22Rv1 (cell line): ENCODE measurements around the gene NDUFA3.

Experiments
- H3K27ac ChIP-seq: fragments of 450-650 bp; 2 replicates; pipeline ENCODE4 v1.5.1; 2017
- ZFX ChIP-seq: fragments of 450-650 bp; IDR thresholded peaks from 2 replicates; pipeline ENCODE4 v1.6.1; 2017; ENCODE audit warnings: antibody characterized with exemption, borderline replicate concordance
- TF ChIP-seq, protein P1 (sequence below): fragments of 450-650 bp; IDR thresholded peaks from 2 replicates; pipeline ENCODE4 v1.5.1; 2017; ENCODE audit warnings: mild to moderate bottlenecking

NDUFA3 gene

DNA sequence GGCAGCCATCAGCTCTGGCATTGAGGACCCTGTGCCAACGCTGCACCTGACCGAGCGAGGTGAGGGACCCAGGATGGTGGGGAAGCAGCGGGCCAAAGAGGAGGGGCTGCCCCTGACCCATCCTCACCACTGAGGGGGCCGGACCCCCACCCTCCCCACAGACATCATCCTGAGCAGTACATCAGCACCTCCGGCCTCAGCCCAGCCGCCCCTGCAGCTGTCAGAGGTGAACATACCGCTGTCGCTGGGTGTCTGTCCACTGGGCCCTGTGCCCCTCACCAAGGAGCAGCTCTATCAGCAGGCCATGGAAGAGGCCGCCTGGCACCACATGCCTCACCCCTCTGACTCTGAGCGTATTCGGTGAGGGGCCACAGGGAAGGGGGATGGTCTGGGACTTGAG is 49.6 kb downstream of the NDUFA3 start:
- no peak overlapping the region for H3K27ac ChIP-seq
- TF ChIP-seq ZFX, result no peak
- TF ChIP-seq, protein P1, sequence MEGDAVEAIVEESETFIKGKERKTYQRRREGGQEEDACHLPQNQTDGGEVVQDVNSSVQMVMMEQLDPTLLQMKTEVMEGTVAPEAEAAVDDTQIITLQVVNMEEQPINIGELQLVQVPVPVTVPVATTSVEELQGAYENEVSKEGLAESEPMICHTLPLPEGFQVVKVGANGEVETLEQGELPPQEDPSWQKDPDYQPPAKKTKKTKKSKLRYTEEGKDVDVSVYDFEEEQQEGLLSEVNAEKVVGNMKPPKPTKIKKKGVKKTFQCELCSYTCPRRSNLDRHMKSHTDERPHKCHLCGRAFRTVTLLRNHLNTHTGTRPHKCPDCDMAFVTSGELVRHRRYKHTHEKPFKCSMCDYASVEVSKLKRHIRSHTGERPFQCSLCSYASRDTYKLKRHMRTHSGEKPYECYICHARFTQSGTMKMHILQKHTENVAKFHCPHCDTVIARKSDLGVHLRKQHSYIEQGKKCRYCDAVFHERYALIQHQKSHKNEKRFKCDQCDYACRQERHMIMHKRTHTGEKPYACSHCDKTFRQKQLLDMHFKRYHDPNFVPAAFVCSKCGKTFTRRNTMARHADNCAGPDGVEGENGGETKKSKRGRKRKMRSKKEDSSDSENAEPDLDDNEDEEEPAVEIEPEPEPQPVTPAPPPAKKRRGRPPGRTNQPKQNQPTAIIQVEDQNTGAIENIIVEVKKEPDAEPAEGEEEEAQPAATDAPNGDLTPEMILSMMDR, result no peak

DNA sequence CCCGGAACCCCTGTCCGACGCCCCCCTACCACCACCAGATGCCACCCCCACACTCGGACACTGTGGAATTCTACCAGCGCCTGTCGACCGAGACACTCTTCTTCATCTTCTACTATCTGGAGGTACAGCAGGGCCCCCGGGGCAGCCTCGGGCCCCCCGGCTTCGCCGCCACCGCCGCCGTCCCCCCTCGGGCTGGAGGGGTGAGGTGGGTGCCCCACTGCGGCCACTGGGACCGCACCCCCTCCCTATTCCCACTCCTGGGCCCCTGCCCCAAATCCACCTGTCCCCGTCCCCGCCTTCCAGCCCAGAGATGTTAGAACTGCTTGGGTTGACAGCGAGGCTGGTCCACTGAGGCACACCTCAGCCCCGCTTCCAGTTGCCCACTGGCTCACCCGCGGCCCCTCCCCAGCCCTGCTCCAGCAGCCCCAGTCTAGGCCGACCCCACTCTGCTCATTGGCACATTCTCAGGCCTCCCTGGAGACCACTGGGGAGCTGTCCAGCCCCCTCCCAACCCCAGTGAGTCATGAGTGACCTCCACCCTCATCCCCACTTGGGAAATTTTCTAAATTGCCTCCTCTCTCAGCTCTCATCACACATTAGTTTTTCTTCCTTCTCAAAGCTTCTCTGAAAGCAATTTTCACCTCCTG is 50.3 kb downstream of the NDUFA3 start:
- peak overlapping the region; percentile 31; the same call in 1 of the 2 replicates for H3K27ac ChIP-seq
- TF ChIP-seq ZFX, result no peak
- TF ChIP-seq, protein P1, result no peak

DNA sequence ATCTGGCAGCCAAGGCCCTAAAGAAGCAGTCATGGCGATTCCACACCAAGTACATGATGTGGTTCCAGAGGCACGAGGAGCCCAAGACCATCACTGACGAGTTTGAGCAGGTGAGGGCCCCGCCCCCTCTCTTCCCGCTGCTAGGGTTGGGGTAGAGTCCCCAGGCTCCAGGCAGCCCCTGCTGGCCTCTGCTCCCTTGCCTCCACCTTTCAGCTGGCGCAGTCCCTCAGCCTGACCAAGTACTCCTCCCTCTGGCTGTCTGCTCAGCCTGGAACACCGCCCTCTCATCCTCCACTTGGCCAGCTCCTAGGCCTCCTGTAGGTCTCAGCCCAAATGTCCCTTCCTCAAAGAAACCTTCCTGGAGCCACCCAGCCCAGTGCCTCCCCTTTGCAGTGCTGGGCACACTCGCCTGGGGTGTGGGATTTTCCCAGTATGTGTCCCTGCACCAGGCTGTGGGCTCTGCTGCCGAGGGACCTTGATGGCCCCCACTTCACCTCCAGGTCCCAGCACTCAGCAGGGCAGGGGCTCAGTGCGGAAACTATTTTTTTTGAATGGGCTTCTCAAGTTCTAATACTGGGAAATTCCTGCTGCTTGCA is 51.2 kb downstream of the NDUFA3 start:
- peak overlapping the region; percentile 31; the same call in 1 of the 2 replicates for H3K27ac ChIP-seq
- TF ChIP-seq ZFX, result no peak
- TF ChIP-seq, protein P1, result no peak

DNA sequence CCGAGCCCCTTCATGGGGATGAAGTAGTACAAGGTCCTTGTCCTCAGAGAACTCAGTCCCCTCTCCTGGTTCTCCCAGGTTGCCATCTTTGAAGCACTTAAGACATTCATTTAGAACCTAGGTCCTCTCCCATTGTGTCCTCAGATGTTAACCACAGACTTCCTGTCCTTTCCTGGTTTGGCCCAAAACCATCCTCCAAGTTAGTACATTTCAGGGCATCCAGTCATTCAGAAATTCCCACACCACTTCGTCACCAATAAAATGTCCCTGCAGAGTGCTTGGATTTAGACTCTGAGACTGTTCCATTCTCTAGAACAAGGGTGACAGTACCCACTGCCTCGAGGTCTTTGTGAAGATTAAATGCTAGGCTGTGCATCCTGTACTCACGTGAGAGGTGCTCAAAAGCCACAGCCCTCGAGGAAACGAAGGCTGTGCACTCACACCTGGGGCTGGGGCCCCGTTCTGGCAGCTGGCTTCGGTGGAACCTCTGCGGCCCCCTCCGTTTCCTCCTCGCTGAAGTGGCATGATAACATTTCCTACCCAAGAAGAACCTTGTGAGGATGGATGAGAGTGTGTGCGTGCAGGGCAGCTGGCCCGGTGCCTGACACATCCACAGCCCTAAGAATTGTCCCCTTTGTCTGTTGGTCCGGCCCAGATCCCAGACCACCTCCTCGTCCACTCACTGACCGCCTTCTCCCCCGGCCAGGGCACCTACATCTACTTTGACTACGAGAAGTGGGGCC is 52.1 kb downstream of the NDUFA3 start:
- peak overlapping the region; percentile 31; the same call in 1 of the 2 replicates for H3K27ac ChIP-seq
- no peak for TF ChIP-seq ZFX
- TF ChIP-seq, protein P1, result no peak

- TF ChIP-seq, protein P1, result no peak
- no peak for TF ChIP-seq ZFX
- H3K27ac ChIP-seq, result no peak overlapping the region
Observed at GRCh38 chr19:54155694-54156093, 53.0 kb downstream of the NDUFA3 start.

DNA sequence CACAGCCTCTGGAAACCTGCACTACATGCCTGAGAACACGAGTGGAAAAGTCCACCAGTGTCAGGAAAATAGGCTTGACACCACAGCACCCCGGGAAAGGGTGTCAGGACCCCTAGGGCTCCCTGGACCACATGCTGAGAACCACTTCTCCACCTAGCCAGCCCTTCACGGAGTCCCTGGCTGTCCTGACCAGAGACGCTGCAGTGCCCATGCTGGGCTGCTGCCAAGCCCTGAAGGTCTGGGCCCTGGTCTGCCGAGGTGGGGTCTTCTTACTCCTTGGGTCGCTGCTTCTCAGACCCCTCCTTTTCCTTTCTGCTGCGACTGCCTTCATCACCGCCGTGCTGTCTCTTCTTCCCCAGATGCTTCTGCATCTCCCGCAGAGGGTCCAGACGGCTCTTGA is 53.8 kb downstream of the NDUFA3 start:
- TF ChIP-seq, protein P1, result no peak
- TF ChIP-seq ZFX, result no peak
- H3K27ac ChIP-seq, result peak overlapping the region; percentile 33

DNA sequence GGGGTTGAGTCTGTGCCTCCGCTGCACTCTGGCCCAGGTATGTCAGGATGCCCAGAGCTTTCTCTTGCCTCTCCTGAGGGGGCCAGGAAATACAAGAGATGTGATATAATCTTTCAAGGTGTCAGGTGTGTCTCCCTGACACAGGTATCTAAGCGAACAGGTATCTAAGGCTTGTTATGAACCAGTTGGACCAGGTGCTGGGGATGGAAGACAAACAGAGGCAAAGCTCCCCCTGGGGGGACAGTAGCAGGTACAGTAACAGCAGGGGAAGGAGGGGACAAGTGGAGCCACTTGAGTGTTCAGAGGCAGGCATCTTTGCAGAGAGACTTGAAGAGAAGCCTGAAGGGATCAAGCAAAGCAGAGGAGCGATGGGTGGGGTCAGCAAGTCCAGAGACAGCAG is 54.3 kb downstream of the NDUFA3 start:
- TF ChIP-seq ZFX, result no peak
- TF ChIP-seq, protein P1, result no peak
- peak overlapping the region; percentile 33 for H3K27ac ChIP-seq
